SK-N-SH (cell line): ENCODE data around the gene MDM4. TPM values are rescaled to one million over a fixed set of nuclear protein-coding genes. Genes with fewer than 3 reads are reported as not detected.

Source experiments
- CTCF ChIA-PET: fragments of 300-600, 350-600 bp; formaldehyde crosslinking; extraction: SDS; loops from one replicate; lab custom pipeline; 2021; lab: Yijun Ruan, JAX
- POLR2A ChIA-PET: fragments of 350-600 bp; sonication (Branson Sonifier 250); formaldehyde crosslinking; extraction: SDS; loops from one replicate; lab custom pipeline; 2020; ENCODE audit warnings: antibody characterized with exemption, inconsistent platforms; lab: Yijun Ruan, JAX
- DNase-seq: peaks from one replicate; pipeline ENCODE4 v3.0.0; 2012
- H2AFZ ChIP-seq: fragments of 200-600 bp; sonication (generic); 2 replicates; pipeline ENCODE4 v1.8.1; 2016; ENCODE audit warnings: antibody characterized with exemption, mild to moderate bottlenecking, low read depth
- H3F3A ChIP-seq: fragments of 200-600 bp; sonication (generic); replicated peaks from 2 replicates; pipeline ENCODE3; 2016; ENCODE audit warnings: antibody characterized with exemption, mild to moderate bottlenecking; ENCODE audit not compliant: insufficient read depth
- H3K27ac ChIP-seq, 2 experiments: fragments of 200-500 bp in 1 of 2; fragments of 200-600 bp in 1 of 2; sonication (Bioruptor generic) in 1 of 2; sonication (generic), shearing (Covaris generic) in 1 of 2; 2 replicates each; pipeline versions ENCODE4 v1.5.1 to v1.6.1; 2014 to 2016; ENCODE audit warnings: low read depth in 2 of 2, inconsistent platforms in 1 of 2, low read length in 1 of 2, mild to moderate bottlenecking in 1 of 2, mixed read lengths in 1 of 2
- H3K27me3 ChIP-seq: fragments of 200-600 bp; sonication (generic), shearing (Covaris generic); 2 replicates; pipeline ENCODE4 v1.6.1; 2016; ENCODE audit warnings: mixed run types; ENCODE audit not compliant: insufficient read depth
- H3K36me3 ChIP-seq, 2 experiments: fragments of 200-500 bp in 1 of 2; fragments of 200-600 bp in 1 of 2; sonication (Bioruptor generic) in 1 of 2; sonication (generic) in 1 of 2; replicated peaks in 1 of 2; 2 replicates each; pipeline versions ENCODE3 to v1.5.1; 2014 to 2016; ENCODE audit warnings: low read length in 1 of 2, mild to moderate bottlenecking in 1 of 2; ENCODE audit not compliant: insufficient read depth in 2 of 2, control insufficient read depth in 1 of 2
- H3K4me1 ChIP-seq, 2 experiments: fragments of 200-500 bp in 1 of 2; fragments of 200-600 bp in 1 of 2; sonication (Bioruptor generic) in 1 of 2; sonication (generic), shearing (Covaris generic) in 1 of 2; 2 replicates each; pipeline versions ENCODE4 v1.5.1 to v1.6.1; 2014 to 2016; ENCODE audit warnings: low read depth in 1 of 2, low read length in 1 of 2, mixed run types in 1 of 2; ENCODE audit not compliant: insufficient read depth in 2 of 2, control insufficient read depth in 1 of 2
- H3K4me2 ChIP-seq: fragments of 200-600 bp; sonication (generic), shearing (Covaris generic); 2 replicates; pipeline ENCODE4 v1.6.1; 2017; ENCODE audit warnings: mixed run types
- H3K4me3 ChIP-seq, 2 experiments: fragments of 200-500 bp in 1 of 2; fragments of 200-600 bp in 1 of 2; sonication (Bioruptor generic) in 1 of 2; sonication (generic), shearing (Covaris generic) in 1 of 2; 2 replicates each; pipeline versions ENCODE4 v1.5.1 to v1.8.1; 2014 to 2016; ENCODE audit warnings: low read depth in 2 of 2, inconsistent platforms in 1 of 2, low read length in 1 of 2, mild to moderate bottlenecking in 1 of 2, mixed read lengths in 1 of 2, moderate library complexity in 1 of 2
- H3K79me2 ChIP-seq: fragments of 200-600 bp; sonication (generic); 2 replicates; pipeline ENCODE4 v1.8.1; 2017; ENCODE audit warnings: mild to moderate bottlenecking; ENCODE audit not compliant: insufficient read depth
- H3K9ac ChIP-seq: fragments of 200-600 bp; sonication (generic); 2 replicates; pipeline ENCODE4 v1.6.1; 2017; ENCODE audit warnings: mixed run types
- H3K9me2 ChIP-seq: fragments of 200-600 bp; sonication (generic); 2 replicates; pipeline ENCODE4 v1.6.1; 2017; ENCODE audit warnings: mixed run types
- H3K9me3 ChIP-seq: fragments of 200-600 bp; sonication (generic); 2 replicates; pipeline ENCODE4 v1.6.1; 2017; ENCODE audit warnings: mixed run types, mild to moderate bottlenecking, moderate library complexity
- H4K20me1 ChIP-seq: fragments of 200-600 bp; sonication (generic); 2 replicates; pipeline ENCODE4 v1.6.1; 2017; ENCODE audit warnings: mild to moderate bottlenecking, mixed run types; ENCODE audit not compliant: insufficient read depth
- CHD2 ChIP-seq: fragments of 150-350 bp; IDR thresholded peaks from 2 replicates; pipeline ENCODE4 v1.6.1; 2018; ENCODE audit warnings: low read length; ENCODE audit not compliant: partially characterized antibody
- ELF1 ChIP-seq: IDR thresholded peaks from 2 replicates; pipeline ENCODE4 v1.4.0; 2012
- EZH2phosphoT487 ChIP-seq: fragments of 200-600 bp; sonication (generic); IDR thresholded peaks from 2 replicates; pipeline ENCODE4 v1.6.1; 2017; ENCODE audit warnings: low read depth, mixed run types, mild to moderate bottlenecking, antibody characterized with exemption, moderate library complexity, borderline replicate concordance
- FOSL2 ChIP-seq: IDR thresholded peaks from 2 replicates; pipeline ENCODE4 v1.4.0; 2012; ENCODE audit warnings: low read depth, mild to moderate bottlenecking, moderate library complexity, borderline replicate concordance
- FOXJ3 ChIP-seq: sonication (generic); formaldehyde crosslinking; IDR thresholded peaks from 2 replicates; pipeline ENCODE4 v1.5.1; 2020; ENCODE audit warnings: mild to moderate bottlenecking, missing genetic modification reagents
- GABPA ChIP-seq: IDR thresholded peaks from 2 replicates; pipeline ENCODE4 v1.4.0; 2012; ENCODE audit warnings: low read depth, mild to moderate bottlenecking
- GATA2 ChIP-seq: sonication (generic); formaldehyde crosslinking; IDR thresholded peaks from 2 replicates; pipeline ENCODE4 v1.5.0; 2020; ENCODE audit warnings: mild to moderate bottlenecking, missing genetic modification reagents
- JUND ChIP-seq: IDR thresholded peaks from 2 replicates; pipeline ENCODE4 v1.4.0; 2012
- MAX ChIP-seq: IDR thresholded peaks from 2 replicates; pipeline ENCODE4 v1.4.0; 2012; ENCODE audit warnings: low read depth
- MXI1 ChIP-seq: IDR thresholded peaks from 2 replicates; pipeline ENCODE4 v1.6.1; 2012; ENCODE audit warnings: mild to moderate bottlenecking, low read depth, low read length, improper control_type of control experiment
- NRF1 ChIP-seq: IDR thresholded peaks from 2 replicates; pipeline ENCODE4 v1.6.1; 2012; ENCODE audit warnings: low read depth, mild to moderate bottlenecking, low read length
- PBX3 ChIP-seq: IDR thresholded peaks from 2 replicates; pipeline ENCODE4; 2012
- RAD21 ChIP-seq: IDR thresholded peaks from 2 replicates; pipeline ENCODE4 v1.6.1; 2012; ENCODE audit warnings: mild to moderate bottlenecking, low read length
- REST ChIP-seq: IDR thresholded peaks from 2 replicates; pipeline ENCODE4 v1.6.1; 2012; ENCODE audit warnings: mild to moderate bottlenecking, low read depth, low read length, moderate library complexity
- SIN3A ChIP-seq: IDR thresholded peaks from 2 replicates; pipeline ENCODE4 v1.6.1; 2012; ENCODE audit warnings: low read depth, mild to moderate bottlenecking, low read length, moderate library complexity, borderline replicate concordance
- TAF1 ChIP-seq: IDR thresholded peaks from 2 replicates; pipeline ENCODE4 v1.6.1; 2012; ENCODE audit warnings: low read depth, mild to moderate bottlenecking, low read length, moderate library complexity, borderline replicate concordance
- TEAD4 ChIP-seq: IDR thresholded peaks from 2 replicates; pipeline ENCODE4 v1.4.0; 2012; ENCODE audit warnings: mild to moderate bottlenecking, borderline replicate concordance; ENCODE audit not compliant: insufficient read depth
- USF1 ChIP-seq: IDR thresholded peaks from 2 replicates; pipeline ENCODE4 v1.4.0; 2012; ENCODE audit warnings: low read depth, borderline replicate concordance
- YY1 ChIP-seq: IDR thresholded peaks from 2 replicates; pipeline ENCODE4 v1.4.0; 2012; ENCODE audit warnings: low read depth, mild to moderate bottlenecking
- ZBTB33 ChIP-seq: IDR thresholded peaks from 2 replicates; pipeline ENCODE4 v1.4.0; 2012; ENCODE audit warnings: low read depth, borderline replicate concordance
- whole genome bisulfite sequencing: methylation state at CpG from one replicate; pipeline ENCODE4 v1.1.6; 2017; ENCODE audit warnings: low lambda C conversion rate; 5-methylcytosine and 5-hydroxymethylcytosine counted together
- polyA plus RNA-seq, 3 experiments: library from polyadenylated mRNA; depleted of rRNA; stranded (reverse); fragments of >200 nt; gene quantifications; 2 replicates each; pipeline ENCODE4 v1.2.3, GENCODE V29; 2012

MDM4 gene
- polyA plus RNA-seq, 1 of the 3 experiments (the other 2 are of a cell fraction): 6.2 TPM

- 80% methylated on average over 7 of the region's 8 CpGs for WGBS
- ChIA-PET CTCF (interaction anchor here (0.6 to 18.4 kb wide), 13 partner anchors 7 to 368 kb away, joined by 3 to 568 read pairs (median 6); no protein-coding TSS in a partner anchor), POLR2A (no interaction called here)
- Histone ChIP-seq H3K9me3 (no peaks in the 10 kb centered on the region), H3K4me3 (no peak overlapping the region), H3K9me2 (no peaks in the 10 kb centered on the region), H3K9ac (no peak overlapping the region), H3K4me2 (no peak overlapping the region), H3K27me3 (no peaks in the 10 kb centered on the region), H3F3A (no peaks in the 10 kb centered on the region), H3K79me2 (no peaks in the 10 kb centered on the region), H4K20me1 (no peaks in the 10 kb centered on the region), H3K36me3 (no peaks in the 10 kb centered on the region), H2AFZ (no peak overlapping the region), H3K27ac (no peak overlapping the region), H3K4me1 (peaks cover 6 to 32% of the 10 kb centered on the region in 2 experiments; a peak in 3 of 4 replicates)
- no peak for DNase-seq
- TF ChIP-seq TEAD4: no peak
- no peak for TF ChIP-seq JUND
- no peak for TF ChIP-seq FOXJ3
- no peak for TF ChIP-seq GATA2 (CRISPR knock-in tag)
- no peak for TF ChIP-seq MAX
- no peak for TF ChIP-seq CHD2
- no peak for TF ChIP-seq ELF1
- TF ChIP-seq REST: no peak
- no peak for TF ChIP-seq RAD21
- TF ChIP-seq EZH2phosphoT487: no peak
- no peak for TF ChIP-seq ZBTB33
- no peak for TF ChIP-seq SIN3A
- no peak for TF ChIP-seq USF1
- TF ChIP-seq TAF1: no peak
- TF ChIP-seq MXI1: no peak
- no peak for TF ChIP-seq YY1
- no peak for TF ChIP-seq GABPA
- TF ChIP-seq NRF1: no peak
- no peak for TF ChIP-seq FOSL2
- no peak for TF ChIP-seq PBX3
These were observed 57.0 kb downstream of the MDM4 start for GRCh38 chr1:204572923-204573922.
